Subcutaneous abdominal adipose tissue (tissue), 5 donors: ENCODE data around the gene FRMPD1.

ENCODE experiments used
- H3K27ac ChIP-seq: one replicate; pipeline ENCODE4 v1.7.0; 2013; ENCODE audit warnings: low read depth, mild to moderate bottlenecking, inconsistent platforms, low read length, moderate library complexity
- H3K27me3 ChIP-seq, 5 donors: one replicate each; pipeline ENCODE4 v1.7.0; 2013; ENCODE audit warnings: low read length in 5 of 5, inconsistent platforms in 1 of 5; ENCODE audit not compliant: control insufficient read depth in 5 of 5, insufficient read depth in 4 of 5
- H3K36me3 ChIP-seq, 5 donors: one replicate each; pipeline ENCODE4 v1.7.0; 2013; ENCODE audit warnings: low read length in 5 of 5; ENCODE audit not compliant: control insufficient read depth in 5 of 5, insufficient read depth in 5 of 5
- H3K4me1 ChIP-seq, 5 donors: one replicate each; pipeline ENCODE4 v1.7.0; 2013; ENCODE audit warnings: low read length in 5 of 5, mild to moderate bottlenecking in 3 of 5, moderate library complexity in 1 of 5; ENCODE audit not compliant: control insufficient read depth in 5 of 5, insufficient read depth in 5 of 5
- H3K4me3 ChIP-seq, 5 donors: one replicate each; pipeline ENCODE4 v1.7.0; 2013; ENCODE audit warnings: low read length in 5 of 5, low read depth in 1 of 5
- H3K9ac ChIP-seq, 5 donors: one replicate each; pipeline ENCODE4 v1.7.0; 2013; ENCODE audit warnings: low read length in 5 of 5, mild to moderate bottlenecking in 4 of 5, moderate library complexity in 3 of 5
- H3K9me3 ChIP-seq, 5 donors: one replicate each; pipeline ENCODE4 v1.7.0; 2013; ENCODE audit warnings: low read length in 5 of 5; ENCODE audit not compliant: control insufficient read depth in 5 of 5
- donor health status: healthy.
- donor health status: healthy.
- donor health status: healthy.
- donor health status: healthy.
- donor health status: healthy.

FRMPD1 gene

DNA sequence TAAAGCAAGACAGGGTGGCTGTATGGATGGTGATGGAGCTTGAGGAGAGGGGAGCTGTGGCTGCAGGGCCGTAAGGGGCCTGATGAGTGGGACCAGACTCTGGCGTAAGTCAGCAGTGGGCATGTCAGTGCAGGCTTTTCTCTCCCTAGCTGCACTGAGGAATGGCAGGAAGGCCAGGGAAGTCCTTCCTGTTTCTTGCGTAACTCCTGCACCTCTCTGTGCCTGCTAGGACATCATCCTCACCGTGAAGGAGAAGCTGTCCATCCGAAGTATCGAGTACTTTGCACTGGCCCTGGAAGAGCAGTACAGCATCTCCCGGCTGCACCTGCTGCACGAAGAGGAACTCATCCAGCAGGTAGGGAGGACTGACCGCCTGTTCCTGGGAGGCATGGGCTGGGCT, 78.7 kb downstream of the FRMPD1 start:
- H3K27me3 ChIP-seq = peaks cover 0 to 19% (median 6%) of the 10 kb centered on the region in 5 donors
- H3K27ac ChIP-seq = no peak overlapping the region
- no peaks in the 10 kb centered on the region for H3K4me1 ChIP-seq
- H3K9ac ChIP-seq = no peak overlapping the region
- H3K9me3 ChIP-seq = no peaks in the 10 kb centered on the region
- H3K4me3 ChIP-seq = no peak overlapping the region
- H3K36me3 ChIP-seq = no peaks in the 10 kb centered on the region

DNA sequence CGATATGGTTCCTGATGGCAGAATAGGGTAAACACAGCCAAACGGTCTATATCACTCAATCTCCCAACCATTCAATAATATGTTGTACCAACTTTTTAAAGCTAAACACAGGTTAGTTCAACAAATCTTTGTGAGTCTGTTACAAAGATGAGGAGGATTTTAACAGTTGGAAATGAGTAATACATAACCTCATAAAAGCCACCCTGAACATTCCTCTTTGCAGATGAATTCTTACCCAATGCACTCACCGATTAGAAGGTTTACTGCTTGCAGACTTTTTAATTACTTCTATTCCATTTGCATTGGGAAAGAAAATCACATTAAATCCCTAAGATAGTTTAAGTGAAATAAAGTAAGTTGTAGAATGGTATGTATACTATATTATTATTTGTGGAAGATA, 79.5 kb downstream of the FRMPD1 start:
- no peak overlapping the region for H3K4me3 ChIP-seq
- H3K27ac ChIP-seq = no peak overlapping the region
- no peaks in the 10 kb centered on the region for H3K9me3 ChIP-seq
- no peaks in the 10 kb centered on the region for H3K4me1 ChIP-seq
- H3K36me3 ChIP-seq = no peaks in the 10 kb centered on the region
- peaks cover 0 to 19% (median 6%) of the 10 kb centered on the region in 5 donors for H3K27me3 ChIP-seq
- no peak overlapping the region for H3K9ac ChIP-seq

DNA sequence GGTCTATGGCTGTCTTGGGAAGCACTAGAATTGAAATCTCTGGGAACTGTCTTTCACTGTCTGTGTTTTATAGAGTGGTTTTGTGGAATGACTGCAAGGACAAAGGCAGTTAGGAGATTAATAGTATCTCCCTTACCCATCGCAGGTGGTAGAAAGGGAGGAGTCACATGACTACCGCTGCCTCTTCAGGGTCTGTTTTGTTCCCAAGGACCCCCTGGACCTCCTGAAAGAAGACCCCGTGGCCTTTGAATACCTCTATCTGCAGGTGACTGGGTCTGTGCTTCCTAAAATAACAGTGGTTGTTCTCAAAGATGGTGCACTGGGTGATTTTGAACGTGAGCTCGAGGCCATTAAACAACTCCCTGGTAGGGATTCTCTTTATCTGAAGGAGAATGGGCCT, 80.1 kb downstream of the FRMPD1 start:
- H3K27me3 ChIP-seq = peaks cover 0 to 19% (median 6%) of the 10 kb centered on the region in 5 donors
- no peak overlapping the region for H3K4me3 ChIP-seq
- H3K9ac ChIP-seq = no peak overlapping the region
- no peaks in the 10 kb centered on the region for H3K9me3 ChIP-seq
- no peak overlapping the region for H3K27ac ChIP-seq
- H3K4me1 ChIP-seq = no peaks in the 10 kb centered on the region
- no peaks in the 10 kb centered on the region for H3K36me3 ChIP-seq

DNA sequence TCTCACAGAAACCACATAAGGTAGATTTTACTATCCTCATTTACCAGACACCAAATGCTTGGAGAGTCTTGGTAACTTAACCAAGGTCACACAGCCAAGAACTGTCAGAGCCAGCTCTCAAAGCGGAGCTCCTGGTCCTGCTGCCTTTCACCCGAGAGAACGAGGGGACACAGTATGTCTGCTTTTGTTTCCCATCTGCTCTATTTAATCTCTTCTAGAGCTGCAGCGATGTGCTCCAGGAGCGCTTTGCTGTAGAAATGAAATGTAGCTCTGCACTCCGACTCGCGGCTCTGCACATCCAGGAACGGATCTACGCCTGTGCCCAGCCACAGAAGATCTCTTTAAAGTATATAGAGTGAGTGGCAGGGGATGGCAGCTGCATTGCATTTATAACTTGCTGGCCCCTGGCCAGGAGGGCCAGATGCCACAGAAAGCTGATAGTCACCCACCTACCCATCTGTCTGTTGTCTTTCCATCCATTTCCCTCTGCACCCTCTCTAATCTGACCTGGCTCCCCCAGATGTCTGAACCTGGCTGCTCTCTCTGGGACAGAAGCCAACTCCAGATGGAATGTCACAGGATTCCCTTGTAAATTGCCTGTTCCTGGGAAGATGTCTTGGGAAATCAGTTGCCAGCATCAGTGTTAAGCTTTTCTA, 81.5 kb downstream of the FRMPD1 start:
- H3K27me3 ChIP-seq = peaks cover 0 to 18% (median 6%) of the 10 kb centered on the region in 5 donors
- H3K36me3 ChIP-seq = no peaks in the 10 kb centered on the region
- no peaks in the 10 kb centered on the region for H3K9me3 ChIP-seq
- no peak overlapping the region for H3K9ac ChIP-seq
- H3K4me3 ChIP-seq = no peak overlapping the region
- H3K4me1 ChIP-seq = no peaks in the 10 kb centered on the region
- no peak overlapping the region for H3K27ac ChIP-seq

DNA sequence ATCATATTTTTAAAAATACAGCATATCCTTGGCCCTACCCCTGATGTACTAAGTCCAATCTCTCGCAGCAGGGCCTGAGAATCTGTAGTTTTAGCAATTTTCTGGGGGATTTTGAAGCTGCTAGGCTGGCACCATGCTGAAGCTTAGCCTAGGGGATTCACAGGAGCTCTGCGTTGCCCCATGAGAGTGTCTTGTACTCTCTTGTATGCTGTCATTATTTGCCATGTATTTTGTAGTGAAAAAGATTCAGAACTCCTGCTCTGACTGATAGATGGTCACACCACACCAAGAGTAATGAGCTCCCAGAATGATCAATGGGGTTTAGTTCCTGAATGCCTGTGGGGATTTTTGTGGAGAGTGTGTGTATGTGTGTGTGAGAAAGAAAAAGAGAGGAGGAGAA, 82.2 kb downstream of the FRMPD1 start:
- H3K4me3 ChIP-seq = no peak overlapping the region
- H3K27ac ChIP-seq = no peak overlapping the region
- no peak overlapping the region for H3K9ac ChIP-seq
- H3K9me3 ChIP-seq = no peaks in the 10 kb centered on the region
- no peaks in the 10 kb centered on the region for H3K36me3 ChIP-seq
- no peaks in the 10 kb centered on the region for H3K4me1 ChIP-seq
- peaks cover 0 to 15% (median 5%) of the 10 kb centered on the region in 5 donors for H3K27me3 ChIP-seq

DNA sequence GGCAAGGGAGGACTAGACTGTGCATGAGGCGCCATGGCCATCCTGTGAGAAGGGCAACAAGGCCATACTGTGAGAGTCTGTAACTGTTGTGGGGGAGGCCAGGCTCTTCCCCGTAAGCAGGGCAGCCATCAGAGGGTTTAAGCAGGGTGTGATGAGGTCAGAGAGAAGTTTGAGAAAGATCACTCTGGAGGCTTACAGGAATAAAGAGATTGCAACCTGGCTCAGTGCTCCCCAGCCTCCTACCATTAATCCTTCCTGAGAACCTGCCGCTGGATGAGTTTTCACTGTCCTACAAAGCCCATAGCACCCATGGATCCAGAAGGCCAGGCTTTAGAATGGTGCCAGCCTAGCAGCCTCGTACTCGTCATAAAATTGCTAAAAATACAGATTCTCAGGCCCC, 88.5 kb downstream of the FRMPD1 start:
- Histone ChIP-seq H3K9ac (no peak overlapping the region), H3K27me3 (no peaks in the 10 kb centered on the region), H3K9me3 (no peaks in the 10 kb centered on the region), H3K36me3 (no peaks in the 10 kb centered on the region), H3K4me3 (no peak overlapping the region), H3K27ac (no peak overlapping the region), H3K4me1 (no peaks in the 10 kb centered on the region)

DNA sequence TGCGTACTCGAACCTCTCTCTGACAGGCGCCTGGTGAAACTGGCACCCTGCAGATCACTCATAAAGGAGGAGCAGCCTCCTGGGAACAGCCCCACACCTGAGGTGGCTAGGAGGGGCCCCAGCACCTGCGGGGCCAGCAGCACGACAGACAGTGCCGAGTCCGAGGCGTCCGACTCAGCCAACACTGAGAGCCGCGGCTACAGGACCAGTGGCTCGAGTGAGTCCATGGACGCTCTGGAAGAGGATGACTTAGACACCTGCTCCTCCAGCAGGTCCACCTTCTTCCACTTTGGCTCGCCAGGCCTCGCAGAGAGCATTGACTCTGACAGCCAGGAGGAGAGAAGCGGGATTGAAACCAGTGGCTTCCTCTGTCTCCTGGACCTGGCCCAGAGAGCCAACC, 89.4 kb downstream of the FRMPD1 start:
- H3K36me3 ChIP-seq = no peaks in the 10 kb centered on the region
- no peak overlapping the region for H3K4me3 ChIP-seq
- no peaks in the 10 kb centered on the region for H3K27me3 ChIP-seq
- no peaks in the 10 kb centered on the region for H3K9me3 ChIP-seq
- H3K9ac ChIP-seq = peak overlapping the region in 1 of 5 donors; percentile 15
- no peaks in the 10 kb centered on the region for H3K4me1 ChIP-seq
- H3K27ac ChIP-seq = no peak overlapping the region

DNA sequence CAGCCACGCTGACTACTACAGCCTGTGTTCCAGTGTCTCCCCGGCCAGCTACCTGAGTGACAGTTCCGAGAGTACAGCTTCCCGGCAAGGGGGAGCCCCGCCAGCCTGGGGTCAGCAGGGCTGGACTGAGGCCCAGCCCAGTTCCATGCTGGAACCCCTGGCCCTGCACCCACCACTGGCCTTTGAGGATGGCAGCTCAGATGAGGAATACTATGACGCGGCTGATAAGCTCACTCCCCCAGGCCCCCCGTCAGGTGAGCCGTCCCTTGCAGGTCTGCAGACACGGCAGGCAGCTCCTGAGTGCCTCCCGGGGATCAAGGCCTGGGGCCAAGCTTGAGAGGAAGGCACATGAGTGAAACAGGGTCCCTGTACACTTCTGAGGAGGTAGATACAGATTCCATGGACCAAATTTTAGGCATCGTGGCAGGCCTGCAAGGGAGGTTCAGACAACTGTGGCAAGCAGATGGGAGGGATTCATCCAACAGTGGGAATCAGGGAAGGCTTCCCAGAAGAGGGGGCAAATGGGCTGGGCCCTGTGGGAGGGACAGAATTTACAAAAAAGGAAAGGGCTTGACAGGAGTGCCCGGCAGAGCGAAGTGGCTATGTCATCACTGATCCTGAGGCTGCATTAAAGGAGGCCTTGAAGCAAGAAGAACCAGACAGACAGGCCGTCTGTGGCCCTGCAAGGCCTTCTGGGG, 90.0 kb downstream of the FRMPD1 start:
- H3K4me1 ChIP-seq = no peaks in the 10 kb centered on the region
- no peak overlapping the region for H3K4me3 ChIP-seq
- no peaks in the 10 kb centered on the region for H3K36me3 ChIP-seq
- H3K9ac ChIP-seq = no peak overlapping the region
- H3K27me3 ChIP-seq = no peaks in the 10 kb centered on the region
- no peak overlapping the region for H3K27ac ChIP-seq
- H3K9me3 ChIP-seq = no peaks in the 10 kb centered on the region

DNA sequence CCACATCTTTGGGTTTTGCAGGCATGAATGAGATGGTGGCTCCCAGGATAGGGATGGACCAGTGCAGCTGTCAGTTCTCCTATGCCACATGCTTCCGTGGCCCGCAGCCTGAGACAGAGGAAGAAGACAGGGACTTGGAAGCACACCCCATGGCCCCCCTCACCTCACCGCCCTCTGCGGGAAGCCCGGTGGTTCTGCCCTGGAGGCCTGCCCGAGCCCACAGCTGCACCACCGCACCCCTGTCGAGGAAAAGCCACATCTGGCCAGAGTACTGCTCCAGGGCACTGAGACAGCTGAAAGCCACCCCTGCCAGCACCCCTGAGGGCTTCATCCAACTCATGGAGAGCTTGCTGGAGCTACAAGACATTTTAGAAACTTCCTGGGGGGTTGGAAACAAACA, 95.2 kb downstream of the FRMPD1 start:
- H3K9me3 ChIP-seq = no peaks in the 10 kb centered on the region
- no peak overlapping the region for H3K4me3 ChIP-seq
- peak overlapping the region in 1 of 5 donors; percentile 7 for H3K9ac ChIP-seq
- no peaks in the 10 kb centered on the region for H3K36me3 ChIP-seq
- H3K27ac ChIP-seq = no peak overlapping the region
- H3K4me1 ChIP-seq = no peaks in the 10 kb centered on the region
- no peaks in the 10 kb centered on the region for H3K27me3 ChIP-seq

DNA sequence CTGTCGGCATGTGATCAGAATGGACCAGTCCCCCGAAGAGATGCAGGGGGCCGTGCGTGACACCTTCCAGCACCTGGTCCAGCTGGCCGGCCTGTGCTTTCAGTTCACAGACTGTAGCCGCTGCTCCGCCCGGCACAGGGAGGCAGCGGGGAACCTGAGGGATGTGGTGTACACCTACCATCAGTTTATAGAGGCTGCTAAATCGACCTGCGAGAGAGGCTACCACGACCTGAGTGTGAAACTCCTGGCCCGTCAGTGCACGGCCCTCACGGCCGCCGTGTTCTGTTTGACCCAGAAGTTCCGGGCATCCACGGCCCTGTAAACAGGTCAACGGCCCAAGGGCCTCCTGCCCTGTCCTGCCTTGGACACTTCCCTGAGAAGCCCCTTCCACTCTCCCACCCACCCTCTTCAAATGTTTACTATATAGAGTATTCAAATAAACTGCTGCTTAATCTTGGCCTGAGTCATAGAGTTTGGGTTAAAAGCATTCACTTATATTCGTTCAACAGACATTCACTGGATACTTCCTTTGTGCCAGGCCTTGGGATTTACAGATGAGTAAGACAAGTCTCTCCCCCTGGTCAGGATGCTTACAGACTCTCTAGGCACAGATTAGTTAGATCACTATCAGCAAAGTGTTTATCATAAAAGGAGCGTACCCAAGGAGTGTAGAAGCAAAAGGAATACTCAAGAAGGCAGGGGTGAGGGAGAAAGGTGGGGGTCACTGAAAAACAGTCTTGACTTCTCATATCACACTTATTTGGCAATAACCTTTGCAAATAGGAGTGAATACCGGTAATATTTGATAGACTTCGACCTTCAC, 95.9 kb downstream of the FRMPD1 start:
- Histone ChIP-seq H3K4me1 (no peaks in the 10 kb centered on the region), H3K27me3 (no peaks in the 10 kb centered on the region), H3K9me3 (no peaks in the 10 kb centered on the region), H3K4me3 (no peak overlapping the region), H3K9ac (no peak overlapping the region), H3K27ac (no peak overlapping the region), H3K36me3 (no peaks in the 10 kb centered on the region)
